NCI-H226 (cell line): ENCODE measurements around the gene VIPR2.

Experiments used
- DNase-seq: peaks from one replicate; pipeline ENCODE4 v3.0.0-alpha.2; 2015

Gene VIPR2

GRCh38 chr7:159119026-159119741 lies 25.5 kb downstream of the VIPR2 start:
- no peak for DNase-seq

DNA sequence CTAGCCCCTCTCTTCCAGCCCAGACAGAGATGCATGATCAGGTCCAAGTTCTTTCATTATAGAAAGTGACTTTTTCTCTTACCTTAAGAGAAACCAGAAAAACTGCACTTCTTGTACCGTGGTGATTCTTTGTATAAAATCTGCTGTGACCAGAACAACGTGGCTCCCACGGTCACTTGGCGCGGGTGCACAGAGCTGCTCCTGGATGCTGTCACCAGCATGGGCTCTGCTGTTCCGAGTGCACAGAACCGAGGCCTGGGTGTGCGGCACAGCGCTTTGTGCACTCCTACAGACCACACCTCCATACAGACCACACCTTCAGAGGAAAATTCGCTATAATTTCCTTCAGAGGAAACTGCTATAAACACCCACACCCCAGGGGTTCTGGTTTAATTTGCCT lies 26.0 kb downstream of the VIPR2 start:
- no peak for DNase-seq

GRCh38 chr7:159118197-159118595 lies 26.5 kb downstream of the VIPR2 start:
- no peak for DNase-seq

GRCh38 chr7:159117366-159118196 lies 27.1 kb downstream of the VIPR2 start:
- DNase-seq = no peak

- DNase-seq = no peak
These were observed 27.9 kb downstream of the VIPR2 start for GRCh38 chr7:159116581-159117339.

GRCh38 chr7:159115601-159116501 lies 28.8 kb downstream of the VIPR2 start:
- no peak for DNase-seq

DNA sequence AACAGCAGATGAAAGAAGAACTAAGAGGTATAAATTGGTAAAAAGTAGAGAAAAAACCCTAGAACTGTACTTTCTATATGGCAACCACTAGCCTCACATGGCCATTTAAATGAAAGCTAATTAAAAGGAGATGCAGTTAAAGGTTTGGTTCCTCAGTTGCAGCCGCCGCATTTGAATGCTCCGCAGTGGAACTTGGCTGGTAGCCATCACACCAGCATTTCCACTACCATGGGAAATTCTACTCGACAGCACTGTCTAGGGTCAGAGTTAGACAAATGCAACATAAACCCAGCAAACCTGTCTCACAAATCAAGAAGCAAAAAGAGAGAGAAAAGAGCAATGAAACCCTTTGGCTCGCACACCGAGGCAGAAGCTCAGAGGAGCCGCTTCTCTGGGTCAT lies 29.7 kb downstream of the VIPR2 start:
- DNase-seq = no peak

GRCh38 chr7:159114096-159114495 lies 30.6 kb downstream of the VIPR2 start:
- no peak for DNase-seq

GRCh38 chr7:159113056-159113455 lies 31.6 kb downstream of the VIPR2 start:
- DNase-seq = no peak

DNA sequence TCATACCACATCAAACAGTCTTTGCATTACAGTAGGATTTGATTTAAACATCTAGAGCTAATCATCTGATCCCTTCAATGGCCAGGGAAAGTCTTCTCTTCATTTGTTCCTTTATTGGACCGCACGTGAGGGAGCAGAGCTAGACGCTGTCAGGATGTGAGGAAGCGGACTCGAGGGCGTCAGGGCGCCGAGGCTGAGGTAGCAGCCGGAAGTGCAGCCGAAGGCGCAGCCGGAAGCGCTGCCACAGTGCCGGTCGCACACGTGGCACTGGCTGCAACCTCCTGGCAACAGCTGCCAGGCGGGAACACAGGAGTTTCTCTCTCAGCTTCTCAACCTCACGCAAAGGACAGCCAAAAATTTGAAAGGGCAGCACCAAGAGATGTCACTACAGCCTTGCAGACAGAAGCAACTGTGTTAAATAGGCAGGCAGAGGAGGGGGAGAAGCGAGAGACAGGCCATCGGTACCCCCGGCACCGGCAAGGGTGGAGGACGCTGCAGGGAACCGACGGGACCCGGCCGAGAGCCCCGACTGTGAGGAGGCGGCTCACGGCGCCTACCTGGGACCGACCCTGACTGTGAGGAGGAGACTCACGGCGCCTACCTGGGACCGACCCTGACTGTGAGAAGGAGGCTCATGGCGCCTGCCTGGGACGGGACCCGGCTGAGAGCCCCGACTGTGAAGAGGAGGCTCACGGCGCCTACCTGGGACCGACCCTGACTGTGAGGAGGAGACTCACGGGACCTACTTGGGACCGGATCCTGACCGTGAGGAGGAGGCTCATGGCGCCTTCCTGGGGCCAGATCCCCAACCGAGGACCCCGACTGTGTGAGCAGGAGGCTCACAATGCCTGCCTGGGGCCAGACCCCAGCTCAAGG lies 32.3 kb downstream of the VIPR2 start:
- DNase-seq = no peak

DNA sequence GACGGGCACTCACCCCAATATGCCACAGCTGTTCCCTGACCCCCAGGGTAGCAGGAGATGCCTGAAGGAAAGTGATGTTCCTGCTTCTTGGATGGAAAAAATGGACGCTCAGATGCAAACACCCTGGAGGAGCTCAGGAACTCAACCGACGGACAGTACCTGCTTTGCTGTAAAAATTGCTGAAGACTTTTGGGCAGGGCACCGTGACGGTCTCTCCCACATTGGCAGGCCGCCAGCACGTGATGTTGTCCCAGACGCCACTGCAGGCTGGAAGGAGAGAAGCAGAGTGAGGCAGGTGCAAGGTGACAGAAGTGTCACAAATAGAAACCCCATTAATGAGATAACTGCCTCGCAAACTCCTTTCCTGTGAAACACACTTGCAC lies 35.0 kb downstream of the VIPR2 start:
- no peak for DNase-seq

DNA sequence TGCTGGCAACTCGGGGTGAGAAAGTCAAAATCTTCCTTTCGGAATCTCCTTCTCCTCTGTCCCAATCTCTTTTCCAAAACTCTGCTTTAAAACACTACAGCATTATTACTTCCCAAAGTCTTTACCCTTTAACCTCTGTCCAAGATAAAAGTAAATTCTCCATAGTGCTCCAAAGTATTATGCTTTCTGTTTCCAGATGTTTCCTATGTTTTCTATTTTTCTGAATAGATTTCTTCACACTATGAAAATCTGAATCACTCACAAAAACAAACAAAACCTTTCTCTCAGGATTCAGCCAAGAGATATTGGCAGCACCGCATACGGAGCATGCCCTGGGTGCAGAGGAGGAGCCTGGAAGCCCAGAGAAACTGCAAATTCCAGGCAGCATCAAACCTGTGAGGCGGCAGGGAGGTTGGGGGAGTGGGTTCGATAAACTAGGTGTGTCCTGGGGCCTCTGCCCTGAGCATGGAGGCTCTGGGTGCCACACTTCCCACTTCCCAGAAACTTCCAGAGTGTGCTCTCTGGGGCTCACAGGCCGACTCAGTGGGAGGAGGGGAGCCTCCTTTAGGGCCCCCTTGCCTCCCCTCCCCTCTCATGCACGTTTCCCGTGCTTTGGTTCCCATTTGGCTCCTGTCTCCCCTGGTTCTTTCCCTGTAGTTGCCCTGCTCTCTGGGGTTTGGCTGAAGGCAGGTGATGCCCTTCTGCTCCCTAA lies 35.6 kb downstream of the VIPR2 start:
- DNase-seq = no peak

- DNase-seq = no peak
These were observed 36.2 kb downstream of the VIPR2 start for GRCh38 chr7:159108491-159108890.

- no peak for DNase-seq
These were observed 37.3 kb downstream of the VIPR2 start for GRCh38 chr7:159107161-159107892.

- no peak for DNase-seq
These were observed 38.5 kb downstream of the VIPR2 start for GRCh38 chr7:159105832-159106811.

DNA sequence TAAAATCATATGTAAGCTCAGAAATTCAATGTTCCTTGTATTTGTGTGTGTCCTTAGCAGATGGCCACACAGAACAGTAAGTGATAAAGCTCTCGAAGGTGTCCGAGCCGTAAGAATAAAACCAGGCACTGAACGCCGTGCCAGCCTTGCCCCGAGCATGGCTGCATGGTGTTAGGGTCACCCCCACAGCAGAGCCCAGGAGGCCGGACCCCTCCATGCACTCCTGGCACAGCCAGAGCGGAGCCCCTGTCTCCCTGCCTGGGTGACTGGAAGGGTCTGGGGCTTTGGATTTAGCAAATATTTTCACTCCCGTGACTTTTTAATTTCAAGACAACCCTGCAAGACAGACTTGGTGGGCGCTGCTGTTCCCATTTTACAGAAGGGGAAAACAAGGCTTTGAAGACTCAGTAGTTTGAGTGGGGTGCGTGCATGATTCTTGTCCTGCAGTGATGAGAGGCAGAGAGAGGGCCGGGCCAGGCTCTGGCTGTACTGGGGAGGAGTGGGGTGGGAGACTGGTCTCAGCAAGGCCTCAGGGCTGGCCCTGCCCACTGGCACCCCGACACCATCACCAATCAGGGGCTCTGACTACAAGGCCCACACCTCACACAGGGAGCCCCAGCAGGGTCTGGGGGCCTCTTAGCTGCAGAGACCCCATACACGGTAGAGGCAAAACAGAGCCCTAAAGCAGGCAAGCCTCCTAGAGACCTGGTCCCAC lies 39.4 kb downstream of the VIPR2 start:
- DNase-seq = no peak

- no peak for DNase-seq
These were observed 40.3 kb downstream of the VIPR2 start for GRCh38 chr7:159104188-159104920.
